ENCODE results near the gene GNAS-AS1. TPM values are rescaled to one million over a fixed set of nuclear protein-coding genes. Genes with fewer than 3 reads are reported as not detected.
A peak's percentile ranks its signal among the peaks of the same experiment; 100 is the strongest.

Gene GNAS-AS1
- total and polyA plus RNA-seq, 10 of the 15 experiments (the other 5 are each of a cell fraction or from before 2014, with no cell fraction given): 0.06 to 2.7 (median 1.2) TPM

- TF ChIP-seq ZNF687 (IDR thresholded peaks at IDR 0.05): no peak
- no peak for TF ChIP-seq BRCA1 (IDR thresholded peaks at IDR 0.05; ENCODE audit: low read depth, low read length)
These were observed 15.1 kb upstream of the GNAS-AS1 start (continued) for GRCh38 chr20:58865843-58866242.

GRCh38 chr20:58864346-58864745, 13.6 kb upstream of the GNAS-AS1 start:
- DNase-seq (ENCODE audit: low read depth, low spot score): no peak
- Histone ChIP-seq H4K20me1 (ENCODE audit: control insufficient read depth, insufficient read depth) (no peaks in the 10 kb centered on the region), H3K4me1 (ENCODE audit: control insufficient read depth, insufficient read depth, low read length) (no peaks in the 10 kb centered on the region), H3K4me3 (no peak overlapping the region), H3K27ac (ENCODE audit: control insufficient read depth, insufficient read depth) (no peak overlapping the region), H3K36me3 (ENCODE audit: control insufficient read depth in 2 of 2, insufficient read depth in 2 of 2, low read length in 1 of 2) (no peaks in the 10 kb centered on the region), H3K79me2 (ENCODE audit: control insufficient read depth, insufficient read depth, low read length) (no peaks in the 10 kb centered on the region), H2AFZ (ENCODE audit: control insufficient read depth, low read depth, low read length) (no peak overlapping the region), H3K9ac (ENCODE audit: control insufficient read depth, insufficient read depth, low read length) (no peak overlapping the region), H3K9me3 (replicated peaks; ENCODE audit: control insufficient read depth, insufficient read depth, low read length) (no peaks in the 10 kb centered on the region), H3K27me3 (replicated peaks in 1 of 2; ENCODE audit: control insufficient read depth in 2 of 2, insufficient read depth in 2 of 2, low read length in 1 of 2) (no peaks in the 10 kb centered on the region), H3K4me2 (ENCODE audit: control insufficient read depth, insufficient read depth) (no peak overlapping the region)
- intact Hi-C loops (cut with micrococcal nuclease; ENCODE audit: unreplicated experiment): loop anchor here (2.0 to 5.0 kb wide), 2 partner anchors 223 to 632 kb away; no protein-coding TSS in a partner anchor
- ChIA-PET SMC1A (ENCODE audit: uncharacterized antibody, unreplicated experiment) (interaction anchor here (0.6 to 3.9 kb wide), 4 partner anchors 151 to 357 kb away, joined by 3 to 13 read pairs (median 3); no protein-coding TSS in a partner anchor), RAD21 (ENCODE audit: unreplicated experiment) (interaction anchor here (1.5 kb wide), 1 partner anchor 632 kb away, joined by 4 read pairs; no protein-coding TSS in a partner anchor), POLR2A (no interaction called here), CTCF (interaction anchor here (1.0 to 4.2 kb wide), 5 partner anchors 8 to 631 kb away, joined by 5 to 24 read pairs (median 10); no protein-coding TSS in a partner anchor)
- peak; percentile 76 for ATAC-seq
- 0% methylated on average over 2 of the region's 2 CpGs for WGBS (ENCODE audit: insufficient coverage, insufficient replicate concordance, low lambda C conversion rate, missing lambda C conversion rate)
- BruUV-seq (replicated peaks): no TSS peak
- in situ Hi-C loops (cut with MboI): loop anchor here (10.0 kb wide), 1 partner anchor 630 kb away; no protein-coding TSS in a partner anchor
- FAIRE-seq: no peak
- TF ChIP-seq MLLT1 (IDR thresholded peaks at IDR 0.05) (no peak), SIN3A (IDR thresholded peaks at IDR 0.05; ENCODE audit: low read depth, low read length) (no peak), BHLHE40 (IDR thresholded peaks at IDR 0.05; ENCODE audit: borderline replicate concordance in 1 of 2, low read depth in 2 of 2, low read length in 1 of 2) (peak; percentile 87 to 92), RAD21 (IDR thresholded peaks at IDR 0.05; ENCODE audit: insufficient read depth, low read depth, low read length) (peak; percentile 83), SMC3 (IDR thresholded peaks at IDR 0.05; ENCODE audit: borderline replicate concordance, low read length) (peak; percentile 59), SUZ12 (IDR thresholded peaks at IDR 0.05; ENCODE audit: unreplicated experiment) (no peak), CTCF (IDR thresholded peaks at IDR 0.05 in 2 of 3, conservative IDR thresholded peaks at IDR 0.05 in 1 of 3; ENCODE audit: control insufficient read depth in 2 of 3, extremely low read depth in 1 of 3, insufficient read depth in 1 of 3, low read depth in 3 of 3, low read length in 3 of 3) (peak; percentile 35 to 54 (median 46); a peak in 5 of 6 replicates), ATF3 (IDR thresholded peaks at IDR 0.05; ENCODE audit: borderline replicate concordance, extremely low read depth, low read depth, low read length) (peak; percentile 40; the same call in 1 of the 2 replicates), SREBF1 (IDR thresholded peaks at IDR 0.05; ENCODE audit: low read length) (no peak), RAD51 (IDR thresholded peaks at IDR 0.05) (peak; percentile 24; the same call in 1 of the 2 replicates), ZNF622 (IDR thresholded peaks at IDR 0.05) (no peak), ZSCAN29 (IDR thresholded peaks at IDR 0.05) (no peak), PAX8 (IDR thresholded peaks at IDR 0.05) (no peak)
